HG02642 (cell line): ENCODE measurements around the gene PCBD2.
"Not testable (repeated sequence)": the region's sequence is repeated elsewhere in the genome, so short reads cannot be mapped to it uniquely, and the experiment has no call there.

Source experiments
- ATAC-seq: cut with Tn5 transposase; IDR thresholded peaks from one replicate; pipeline ENCODE4 v1.9.1; 2021; ENCODE audit warnings: mild to moderate bottlenecking; ENCODE audit not compliant: unreplicated experiment, poor library complexity

PCBD2 gene

DNA sequence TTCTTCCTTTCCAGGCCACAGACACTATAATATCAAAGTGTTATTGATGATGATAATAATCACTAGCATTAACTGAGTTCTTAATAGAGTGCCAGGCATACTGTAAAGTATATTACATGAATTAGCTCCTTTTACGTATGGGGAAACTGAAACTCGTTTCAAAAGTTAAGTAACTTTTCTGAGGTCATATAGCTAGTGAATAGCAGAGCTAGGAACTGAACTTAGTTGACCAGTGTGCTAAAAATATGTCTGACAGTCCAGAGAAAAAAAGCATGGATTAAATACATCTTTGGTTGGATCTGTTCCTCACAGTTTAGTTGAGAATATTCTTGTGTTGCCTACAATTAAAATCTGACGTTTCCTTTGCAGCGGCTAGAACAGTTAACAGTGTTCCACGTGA is 44.4 kb downstream of the PCBD2 start:
- no peak for ATAC-seq

DNA sequence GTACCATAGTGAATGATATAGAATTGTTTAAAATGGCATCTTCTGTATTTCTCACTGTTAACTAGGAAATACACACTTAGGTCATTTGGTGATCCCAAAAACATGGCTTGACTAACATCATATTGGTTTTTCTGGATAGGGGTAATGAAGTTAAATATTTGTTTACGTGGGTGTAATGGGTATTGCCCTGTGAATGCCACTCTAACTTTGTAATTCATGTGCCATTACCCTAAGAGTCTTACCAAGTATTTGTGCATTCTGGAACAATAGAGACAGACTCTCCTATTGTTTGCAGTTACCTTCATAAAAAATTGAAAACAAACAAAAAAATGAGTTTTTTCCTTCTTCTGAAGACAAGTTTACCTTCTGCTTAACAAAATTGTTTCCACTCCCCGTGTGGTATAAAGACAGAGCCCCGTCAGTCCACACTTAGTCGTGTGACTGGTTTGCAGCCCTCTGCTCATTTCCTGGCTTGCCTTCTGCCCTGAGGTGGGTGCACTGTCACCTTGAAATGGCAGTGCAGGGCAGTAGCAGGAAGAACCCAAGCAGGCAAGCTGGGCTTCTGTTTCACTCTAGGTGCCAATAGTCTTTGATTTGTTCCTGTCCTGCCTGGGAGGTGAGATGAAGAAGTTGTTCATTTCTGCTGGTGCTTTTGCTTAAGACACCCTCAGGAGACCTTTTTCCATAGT is 53.1 kb downstream of the PCBD2 start:
- no peak for ATAC-seq

GRCh38 chr5:134958755-134959154 is 53.8 kb downstream of the PCBD2 start:
- no peak for ATAC-seq

GRCh38 chr5:134963098-134963497 is 58.2 kb downstream of the PCBD2 start:
- no peak for ATAC-seq

DNA sequence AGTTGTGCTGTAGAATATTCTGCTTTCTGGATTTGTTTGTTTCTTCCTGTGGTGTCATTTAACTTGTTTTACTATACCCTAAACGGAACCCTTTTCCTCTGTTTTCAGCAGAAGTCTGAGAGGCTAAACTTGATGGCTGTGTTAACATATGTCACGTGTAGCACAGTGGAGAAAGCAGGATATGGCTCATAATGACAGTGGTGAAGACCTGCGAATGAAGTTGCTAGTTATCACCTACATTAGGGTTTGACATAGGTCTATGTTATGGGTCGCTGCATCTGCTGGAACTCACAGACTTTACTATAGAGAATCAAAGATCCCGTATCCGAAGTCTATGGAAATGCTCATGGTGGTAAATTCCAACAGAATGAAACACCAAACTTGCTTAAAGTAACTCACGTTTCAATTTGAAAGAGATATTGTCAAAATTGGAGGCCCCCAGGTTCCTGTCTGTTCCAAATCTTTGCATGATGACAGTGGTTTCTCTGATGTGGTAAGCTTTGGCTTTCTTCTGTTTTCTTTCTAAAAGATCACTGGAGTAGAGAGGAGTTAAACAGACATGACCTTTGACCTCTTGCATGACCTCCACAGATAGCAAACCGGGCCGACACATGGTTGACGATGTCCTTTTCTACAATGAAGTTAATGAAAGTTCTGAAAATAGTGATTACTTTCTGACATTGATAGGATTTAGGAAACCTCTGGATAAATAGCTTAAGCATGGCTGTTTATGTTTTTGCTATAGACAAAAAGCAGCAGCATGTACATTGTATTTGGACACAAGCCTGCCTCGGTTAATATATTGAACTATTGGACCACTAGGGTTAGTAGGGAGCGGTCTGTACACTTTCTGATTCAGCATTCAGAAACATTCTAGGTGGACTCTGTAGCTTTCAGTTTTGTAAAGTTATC is 59.7 kb downstream of the PCBD2 start:
- ATAC-seq = no peak

DNA sequence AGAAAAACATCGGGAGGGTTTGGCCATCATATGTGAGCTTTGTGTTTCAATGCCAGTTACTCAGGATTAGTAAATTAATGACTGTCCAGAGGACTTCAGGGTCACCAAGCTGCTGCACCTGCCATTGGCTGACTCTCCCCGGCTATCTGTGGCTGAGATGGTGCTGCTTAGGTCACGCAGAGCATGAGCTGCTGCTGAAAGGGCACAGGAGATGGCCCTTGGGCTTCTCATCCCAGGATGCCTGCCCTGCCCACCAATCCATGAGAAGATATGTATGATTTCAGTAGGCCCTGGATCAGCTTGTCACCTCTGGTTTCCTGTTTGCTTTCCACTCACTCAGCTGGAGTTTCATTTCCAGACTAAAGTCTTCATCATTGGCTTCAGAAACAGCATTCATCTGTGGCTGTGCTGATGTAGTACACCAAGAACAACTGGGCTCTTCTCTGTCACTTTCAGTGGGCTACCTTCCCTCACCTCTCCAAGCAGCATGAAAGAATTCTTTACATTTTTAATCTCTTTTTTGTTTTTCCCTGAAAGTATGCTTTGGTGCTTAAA is 60.4 kb downstream of the PCBD2 start:
- ATAC-seq = no peak

DNA sequence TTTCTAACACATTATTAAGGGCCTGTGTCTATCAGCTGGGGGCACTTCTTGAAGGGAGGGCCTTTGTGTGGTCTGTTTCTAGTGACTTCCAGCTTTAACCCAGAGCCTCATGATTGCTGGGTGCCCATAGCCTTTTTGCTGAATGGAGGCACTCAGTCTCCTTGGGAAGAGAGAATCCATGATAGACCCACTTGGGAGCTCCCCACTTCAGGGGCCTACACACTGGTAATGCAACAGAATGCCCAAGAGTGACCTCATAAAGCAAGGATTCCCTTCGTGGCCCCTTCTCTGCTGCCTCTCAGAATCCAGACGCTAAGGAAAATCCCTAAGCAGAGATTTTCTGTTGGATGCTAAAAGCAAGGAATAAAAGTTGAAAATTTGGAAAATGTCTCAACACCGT is 62.7 kb downstream of the PCBD2 start, which contains the start of gene CATSPER3:
CATSPER3 (plus strand) TSS at position 301 of the 400 bp plus-strand sequence; CDS start at position 386, 85 bp downstream.
- ATAC-seq = no peak

DNA sequence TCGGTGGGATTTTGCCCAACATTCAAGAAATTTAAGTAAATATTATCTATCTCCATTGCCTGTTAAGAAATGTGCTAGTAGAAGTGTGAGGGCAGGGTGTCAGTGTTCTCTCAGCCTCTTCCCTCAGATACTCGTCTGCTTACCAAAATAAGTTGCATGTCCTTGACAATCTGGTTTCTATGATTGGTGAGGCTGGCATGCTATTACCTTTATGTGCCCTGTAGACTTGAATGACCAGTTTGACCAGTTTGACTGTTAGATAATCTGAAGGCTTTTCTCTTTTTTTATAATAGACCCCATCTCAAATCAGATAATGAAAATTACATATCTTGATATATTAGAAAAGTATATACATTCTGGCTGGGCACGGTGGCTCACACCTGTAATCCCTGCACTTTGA is 63.1 kb downstream of the PCBD2 start:
- no peak for ATAC-seq

DNA sequence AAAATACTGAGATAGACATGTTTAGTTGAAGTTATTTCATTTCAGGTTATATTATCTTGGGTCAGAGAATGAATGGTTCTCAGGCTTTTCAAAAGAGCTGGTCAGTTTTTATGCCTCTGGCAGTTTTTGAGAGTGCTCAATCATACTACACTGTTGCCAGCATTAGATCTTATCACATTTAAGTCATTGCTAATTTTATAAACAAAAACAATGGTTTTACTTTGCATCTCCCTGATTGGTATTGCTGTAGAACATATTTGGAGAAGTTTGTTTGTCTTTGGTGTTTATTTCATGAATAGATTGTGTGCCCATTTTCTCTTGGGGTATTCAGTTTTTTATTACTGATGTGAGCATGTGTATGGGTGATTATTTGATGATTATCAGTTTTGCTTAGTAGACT is 64.2 kb downstream of the PCBD2 start:
- no peak for ATAC-seq

DNA sequence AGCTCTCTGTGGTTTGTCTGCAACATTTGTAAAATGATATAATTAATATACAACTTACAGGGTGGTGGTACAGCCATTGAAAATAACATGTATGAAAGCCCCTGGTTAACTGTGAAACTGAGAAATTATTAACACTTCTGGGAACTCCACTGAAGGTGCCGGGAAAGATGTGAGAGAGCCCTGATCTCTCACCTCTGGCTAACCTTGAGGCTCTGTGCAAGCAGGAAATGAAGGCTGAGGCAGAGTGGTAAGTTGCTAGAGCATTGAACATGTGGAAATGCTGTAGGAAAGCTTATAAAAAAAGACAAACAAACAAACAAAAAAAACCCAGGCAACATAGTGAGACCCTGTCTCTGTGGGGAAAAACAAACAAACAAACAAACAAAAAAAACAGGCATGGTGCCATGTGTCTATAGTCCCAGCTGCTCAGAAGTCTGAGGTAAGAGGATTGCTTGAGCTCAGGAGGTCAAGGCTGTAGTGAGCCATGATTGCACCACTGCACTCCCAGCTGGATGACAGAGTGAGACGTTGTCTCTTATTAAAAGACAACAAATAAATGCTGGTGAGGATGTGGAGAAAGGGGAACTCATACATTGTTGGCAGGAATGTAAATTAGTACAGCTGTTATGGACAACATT is 70.3 kb downstream of the PCBD2 start:
- ATAC-seq = no peak

DNA sequence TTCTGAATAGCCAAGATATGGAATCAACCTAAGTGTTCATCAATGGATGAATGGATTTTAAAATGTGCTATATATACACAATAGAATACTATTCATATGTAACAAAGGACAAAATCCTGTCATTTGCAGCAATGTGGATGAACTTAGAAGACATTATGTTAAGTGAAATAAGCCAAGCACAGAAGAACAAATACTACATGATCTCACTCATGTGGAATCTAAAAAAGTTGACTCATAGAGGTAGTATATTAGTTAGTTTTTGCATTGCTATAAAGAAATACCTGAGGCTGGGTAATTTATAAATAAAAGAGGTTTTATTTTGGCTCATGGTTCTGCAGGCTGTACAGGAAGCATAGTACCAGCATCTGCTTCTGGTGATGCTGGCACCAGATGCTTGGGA is 70.9 kb downstream of the PCBD2 start:
- no peak for ATAC-seq

GRCh38 chr5:134976841-134977240 is 71.9 kb downstream of the PCBD2 start:
- no peak for ATAC-seq

GRCh38 chr5:134979416-134979815 is 74.5 kb downstream of the PCBD2 start:
- ATAC-seq = no peak

DNA sequence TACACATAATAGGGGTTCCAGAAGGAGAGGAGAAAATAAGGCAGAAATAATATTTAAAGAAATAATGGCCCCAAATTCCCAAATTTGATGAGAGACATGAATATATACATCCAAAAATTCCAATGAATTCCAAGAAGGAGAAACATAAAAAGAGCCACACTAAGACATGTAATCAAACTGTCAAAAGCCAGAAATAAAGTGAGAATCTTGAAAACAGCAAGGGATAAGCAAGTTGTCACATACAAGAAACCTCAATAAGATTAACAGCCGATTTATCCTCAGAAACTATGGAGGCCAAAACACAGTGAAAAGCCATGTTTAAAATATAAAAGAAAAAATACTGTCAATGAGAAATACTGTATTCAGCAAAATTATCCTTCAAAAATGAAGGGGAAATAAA is 77.3 kb downstream of the PCBD2 start:
- ATAC-seq = no peak

DNA sequence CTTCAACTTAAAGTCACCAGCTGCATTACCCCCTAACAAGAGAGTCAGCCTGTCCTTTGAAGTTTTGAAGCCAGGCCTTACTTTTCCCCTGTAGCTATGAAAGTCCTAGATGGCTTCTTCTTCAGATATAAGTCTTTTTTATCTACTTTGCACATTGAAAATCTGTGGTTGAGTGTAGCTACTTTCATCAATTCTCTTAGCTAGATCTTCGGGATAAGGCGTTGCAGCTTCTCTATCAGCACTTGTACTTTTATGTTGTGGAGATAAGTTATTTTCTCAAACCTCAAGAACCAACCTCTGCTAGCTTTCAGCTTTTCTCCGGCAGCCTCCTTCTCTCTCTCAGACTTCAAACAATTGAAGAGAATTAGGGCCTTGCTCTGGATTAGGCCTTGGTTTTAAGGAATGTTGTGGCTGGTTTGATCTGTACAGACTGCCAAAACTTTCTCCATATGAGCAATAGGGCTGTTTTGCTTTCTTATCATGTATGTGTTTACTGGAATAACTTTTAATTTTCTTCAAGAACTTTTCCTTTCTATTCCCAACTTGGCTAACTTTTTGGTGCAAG is 84.4 kb downstream of the PCBD2 start:
- ATAC-seq = no peak

DNA sequence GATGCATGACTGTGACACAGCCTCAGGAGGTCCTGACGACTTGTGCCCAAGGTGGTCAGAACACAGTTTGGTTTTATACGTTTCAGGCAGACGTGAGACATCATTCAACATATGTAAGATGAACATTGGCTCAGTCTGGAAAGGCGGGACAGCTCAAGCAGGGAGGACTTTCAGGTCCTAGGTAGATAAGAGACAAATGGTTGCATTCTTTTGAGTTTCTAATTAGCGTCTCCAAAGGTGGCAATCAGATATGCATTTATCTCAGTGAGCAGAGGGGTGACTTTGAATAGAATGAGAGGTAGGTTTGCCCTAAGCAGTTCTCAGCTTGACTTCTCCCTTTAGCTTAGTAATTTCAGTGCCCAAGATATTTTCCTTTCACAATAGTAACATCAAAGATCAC is 85.3 kb downstream of the PCBD2 start:
- ATAC-seq = not testable (repeated sequence)

DNA sequence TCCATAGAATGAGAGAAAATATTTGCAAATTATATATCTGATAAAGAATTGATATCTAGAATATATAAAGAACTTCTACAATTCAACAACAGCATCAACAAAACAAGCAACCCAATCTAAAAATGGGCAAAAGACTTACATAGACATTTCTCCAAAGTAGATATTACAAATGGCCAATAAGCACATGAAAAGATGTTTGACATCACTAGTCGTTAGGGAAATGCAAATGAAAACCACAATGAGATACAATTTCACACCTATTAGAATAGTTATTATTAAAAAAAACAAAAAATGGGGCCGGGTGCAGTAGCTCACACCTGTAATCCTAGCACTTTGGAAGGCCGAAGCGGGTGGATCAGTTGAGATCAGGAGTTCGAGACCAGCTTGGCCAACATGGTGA is 87.2 kb downstream of the PCBD2 start:
- no peak for ATAC-seq

- ATAC-seq = no peak
These were observed 88.2 kb downstream of the PCBD2 start for GRCh38 chr5:134993161-134993560.

DNA sequence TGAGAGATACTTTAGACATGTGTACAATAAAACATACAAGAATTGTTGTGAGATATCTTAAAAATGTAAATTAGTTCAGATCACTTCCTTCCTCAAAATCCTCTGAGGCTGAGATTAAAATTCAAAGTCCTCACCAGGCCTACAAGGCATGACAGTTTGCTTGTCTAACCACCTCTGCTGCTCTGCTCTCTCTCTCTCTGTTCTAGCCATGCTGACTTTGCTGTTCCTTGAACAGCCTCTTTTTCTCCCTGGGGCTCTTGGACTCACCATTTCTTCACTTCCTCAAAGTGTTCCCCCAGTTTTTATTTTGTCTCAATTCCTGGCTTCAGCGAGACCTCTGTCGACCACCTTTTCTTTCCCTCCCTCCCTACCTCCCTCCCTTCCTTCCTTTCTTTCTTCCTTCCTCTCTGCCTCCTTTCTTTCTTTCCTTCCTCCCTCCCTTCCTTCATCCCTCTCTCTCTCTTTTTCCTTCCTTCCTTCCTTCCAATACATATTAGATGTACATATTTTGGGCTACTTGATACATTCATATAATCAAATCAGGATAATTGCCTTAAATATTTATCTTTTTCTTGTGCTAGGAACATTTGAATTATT is 89.7 kb downstream of the PCBD2 start:
- no peak for ATAC-seq

DNA sequence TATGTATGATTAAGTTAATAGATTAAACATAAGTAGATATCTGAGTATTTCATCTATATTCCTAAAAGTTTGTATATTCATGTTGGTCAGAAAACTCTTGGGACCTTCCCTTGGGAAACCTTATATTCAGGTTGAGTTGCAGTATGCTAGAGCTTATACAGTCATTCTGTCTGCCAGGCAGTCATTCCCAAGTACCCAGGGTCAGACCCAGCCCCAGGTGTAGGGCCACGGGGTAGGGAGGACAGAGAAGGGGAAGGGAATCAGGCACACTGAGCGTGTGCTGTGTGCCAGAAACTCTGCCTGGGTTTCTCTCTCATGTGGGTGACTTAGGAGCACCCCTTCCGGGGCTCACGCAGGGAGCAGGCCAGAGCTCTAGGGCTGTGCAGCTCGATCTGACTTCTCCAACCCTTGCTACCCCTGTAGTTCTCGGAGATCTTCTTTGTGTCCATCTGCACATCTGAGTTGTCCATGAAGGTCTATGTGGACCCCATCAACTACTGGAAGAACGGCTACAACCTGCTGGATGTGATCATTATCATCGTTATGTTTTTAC is 91.0 kb downstream of the PCBD2 start:
- ATAC-seq = no peak
